ENCODE data around the gene MRPL3.

The MRPL3 gene

DNA sequence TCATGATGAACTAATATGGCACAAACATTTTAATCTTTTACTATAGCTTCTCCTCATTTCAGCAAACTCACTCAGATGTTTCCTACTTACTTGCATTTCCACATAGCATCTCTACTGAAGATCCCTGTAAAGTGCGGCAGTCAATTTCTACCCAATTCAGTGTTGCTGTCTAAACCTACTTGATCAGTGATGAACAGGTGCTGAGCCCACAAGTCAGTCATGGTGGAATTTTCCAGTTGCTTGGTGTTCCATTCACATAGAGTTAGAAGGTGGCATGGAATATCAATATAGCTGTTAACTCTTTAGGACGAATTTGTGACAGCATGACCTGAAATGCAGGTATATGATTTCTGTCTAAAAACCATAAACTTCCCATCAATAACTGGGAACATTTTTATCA, 22.7 kb downstream of the MRPL3 start:
- no peak for TF ChIP-seq CTCF (IDR thresholded peaks at IDR 0.05; ENCODE audit: low read depth, low read length)
- no peak for DNase-seq (ENCODE audit: extremely low read depth, low read depth)

GRCh38 chr3:131477813-131478212, 25.0 kb downstream of the MRPL3 start:
- DNase-seq (ENCODE audit: extremely low read depth, low read depth): no peak
- TF ChIP-seq CTCF (IDR thresholded peaks at IDR 0.05; ENCODE audit: low read depth, low read length): no peak

DNA sequence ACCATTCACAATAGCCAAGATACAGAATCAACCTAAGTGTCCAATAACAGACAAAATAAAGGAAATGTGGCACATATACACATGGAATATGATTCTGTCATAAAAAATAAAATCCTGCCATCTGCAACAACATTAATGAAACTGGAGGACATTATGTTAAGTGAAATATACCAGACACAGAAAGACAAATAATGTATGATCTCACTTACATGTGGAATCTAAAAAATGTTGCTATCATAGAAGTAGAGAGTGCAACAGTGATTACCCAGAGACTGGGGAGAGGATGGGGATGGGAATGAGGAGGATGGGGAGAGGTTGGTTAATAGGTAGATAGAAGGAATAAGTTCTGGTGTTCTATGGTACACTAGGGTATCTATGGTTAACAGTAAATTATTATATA, 28.7 kb downstream of the MRPL3 start:
- DNase-seq (ENCODE audit: extremely low read depth, low read depth): no peak
- TF ChIP-seq CTCF (IDR thresholded peaks at IDR 0.05; ENCODE audit: low read depth, low read length): no peak

- no peak for DNase-seq (ENCODE audit: extremely low read depth, low read depth)
- TF ChIP-seq CTCF (IDR thresholded peaks at IDR 0.05; ENCODE audit: low read depth, low read length): no peak
Observed at GRCh38 chr3:131470377-131470776, 32.4 kb downstream of the MRPL3 start.

- no peak for DNase-seq (ENCODE audit: extremely low read depth, low read depth)
- TF ChIP-seq CTCF (IDR thresholded peaks at IDR 0.05; ENCODE audit: low read depth, low read length): no peak
Observed at GRCh38 chr3:131458653-131459052, 44.1 kb downstream of the MRPL3 start.

DNA sequence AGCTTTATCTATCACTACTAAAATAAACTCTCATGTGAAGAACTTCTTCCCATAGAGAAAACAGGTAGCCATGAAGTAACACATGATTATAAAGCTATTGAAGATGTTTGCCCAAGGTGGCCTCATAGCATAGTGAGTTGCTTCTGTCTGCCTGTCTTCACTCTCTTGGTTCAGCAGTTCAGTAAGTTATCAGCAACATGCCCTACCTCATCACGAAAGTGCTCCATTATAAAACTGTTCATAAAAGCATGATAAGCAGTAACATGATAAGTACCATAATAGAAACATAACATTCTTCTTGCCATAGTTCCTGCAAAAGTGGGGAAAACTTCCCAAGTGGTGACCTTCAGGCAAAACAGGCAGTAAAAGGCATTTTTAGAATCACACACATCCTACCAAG, 45.6 kb downstream of the MRPL3 start:
- no peak for DNase-seq (ENCODE audit: extremely low read depth, low read depth)
- no peak for TF ChIP-seq CTCF (IDR thresholded peaks at IDR 0.05; ENCODE audit: low read depth, low read length)

- DNase-seq (ENCODE audit: extremely low read depth, low read depth): no peak
- no peak for TF ChIP-seq CTCF (IDR thresholded peaks at IDR 0.05; ENCODE audit: low read depth, low read length)
Observed at GRCh38 chr3:131454501-131454900, 48.3 kb downstream of the MRPL3 start.
